ENCODE measurements around the gene PON2. TPM values are rescaled to one million over a fixed set of nuclear protein-coding genes. Genes with fewer than 3 reads are reported as not detected.
A peak's percentile ranks its signal among the peaks of the same experiment; 100 is the strongest.

Gene PON2
- total and polyA plus RNA-seq, 2 experiments from 2014 or later = 39.4 to 42.4 TPM

- Histone ChIP-seq H4K20me1 (replicated peaks; ENCODE audit: insufficient read depth) (no peaks in the 10 kb centered on the region), H3K4me3 (no peak overlapping the region), H3K4me2 (no peak overlapping the region), H2AFZ (no peak overlapping the region), H3K27ac (ENCODE audit: low read depth) (no peak overlapping the region), H3K79me2 (replicated peaks; ENCODE audit: insufficient read depth) (no peaks in the 10 kb centered on the region), H3K36me3 (ENCODE audit: insufficient read depth) (no peaks in the 10 kb centered on the region; the same call in 1 of the 2 replicates), H3K27me3 (ENCODE audit: insufficient read depth) (no peaks in the 10 kb centered on the region), H3K9me2 (ENCODE audit: insufficient read depth) (0 out of 2 replicates have a peak, but pooled peaks cover 9% of the 10 kb centered on the region), H3K4me1 (ENCODE audit: insufficient read depth) (no peaks in the 10 kb centered on the region), H3F3A (replicated peaks; ENCODE audit: low read depth) (no peaks in the 10 kb centered on the region)
- peaks cover 15% of the 10 kb centered on the region for H3K9me3 Mint-ChIP-seq
- no peaks in the 10 kb centered on the region for H3K4me1 Mint-ChIP-seq
- H3K4me3 Mint-ChIP-seq = no peak overlapping the region
- TF ChIP-seq NANOG (IDR thresholded peaks at IDR 0.05; ENCODE audit: borderline replicate concordance) (no peak), CTCF (conservative IDR thresholded peaks at IDR 0.05; ENCODE audit: low read depth in 2 of 2) (0 out of 4 replicates have a peak, but pooled peaks have one; percentile 16 to 21), STAT1 (IDR thresholded peaks at IDR 0.05; ENCODE audit: unreplicated experiment) (no peak)
- H3K27me3 Mint-ChIP-seq (ENCODE audit: insufficient read depth, low read depth, poor library complexity) = peaks cover 1% of the 10 kb centered on the region
- DNase-seq (ENCODE audit: low spot score) (no peak), ATAC-seq (no peak)
- H3K36me3 Mint-ChIP-seq (ENCODE audit: low read depth) = peaks cover 16% of the 10 kb centered on the region; the same call in 2 of the 3 replicates
- no peak overlapping the region for H3K27ac Mint-ChIP-seq
Measured at GRCh38 chr7:95373323-95373722, 61.5 kb downstream of the PON2 start.

DNA sequence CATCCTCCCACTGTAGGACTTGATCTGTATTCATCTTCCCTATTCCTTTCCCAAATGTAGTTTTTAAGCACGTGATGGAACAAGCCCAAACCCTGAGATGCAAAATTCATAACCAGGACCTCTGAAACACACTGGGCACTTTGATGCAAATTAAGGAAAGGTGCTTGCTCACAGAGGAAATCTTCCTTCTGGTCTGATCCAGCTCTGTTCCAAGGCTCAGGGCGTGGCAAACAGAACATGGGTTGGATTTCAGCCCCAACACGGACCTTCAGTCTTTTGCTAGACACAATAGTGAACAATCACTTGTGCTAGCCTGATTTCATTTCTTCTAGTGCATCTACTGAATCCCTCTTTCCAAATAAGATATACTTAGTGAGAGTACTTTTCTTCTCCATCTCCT lies 66.6 kb downstream of the PON2 start:
- H2AFZ ChIP-seq = no peak overlapping the region
- no peak overlapping the region for H3K4me2 ChIP-seq
- H3K27me3 Mint-ChIP-seq (ENCODE audit: insufficient read depth, low read depth, poor library complexity) = peaks cover 1% of the 10 kb centered on the region
- no peak overlapping the region for H3K4me3 Mint-ChIP-seq
- H3K79me2 ChIP-seq (replicated peaks; ENCODE audit: insufficient read depth) = no peaks in the 10 kb centered on the region
- H3F3A ChIP-seq (replicated peaks; ENCODE audit: low read depth) = no peaks in the 10 kb centered on the region
- H4K20me1 ChIP-seq (replicated peaks; ENCODE audit: insufficient read depth) = no peaks in the 10 kb centered on the region
- H3K9me3 Mint-ChIP-seq = no peaks in the 10 kb centered on the region
- H3K36me3 ChIP-seq (ENCODE audit: insufficient read depth) = no peaks in the 10 kb centered on the region
- no peak overlapping the region for H3K4me3 ChIP-seq
- no peaks in the 10 kb centered on the region for H3K27me3 ChIP-seq (ENCODE audit: insufficient read depth)
- no peak overlapping the region for H3K27ac Mint-ChIP-seq
- H3K36me3 Mint-ChIP-seq (ENCODE audit: low read depth) = no peaks in the 10 kb centered on the region
- ATAC-seq (no peak), DNase-seq (ENCODE audit: low spot score) (no peak)
- no peak overlapping the region for H3K27ac ChIP-seq (ENCODE audit: low read depth)
- no peaks in the 10 kb centered on the region for H3K4me1 Mint-ChIP-seq
- H3K9me2 ChIP-seq (ENCODE audit: insufficient read depth) = no peaks in the 10 kb centered on the region
- H3K4me1 ChIP-seq (ENCODE audit: insufficient read depth) = no peaks in the 10 kb centered on the region
- TF ChIP-seq CTCF (conservative IDR thresholded peaks at IDR 0.05; ENCODE audit: low read depth in 2 of 2) (no peak), CREB1 (CRISPR knock-in tag; IDR thresholded peaks at IDR 0.05; ENCODE audit: low read depth) (no peak), REST (IDR thresholded peaks at IDR 0.05; ENCODE audit: unreplicated experiment) (no peak), STAT1 (IDR thresholded peaks at IDR 0.05; ENCODE audit: unreplicated experiment) (no peak), ZNF331 (CRISPR knock-in tag; IDR thresholded peaks at IDR 0.05; ENCODE audit: low read depth) (no peak), ZNF114 (CRISPR knock-in tag; IDR thresholded peaks at IDR 0.05) (no peak), EZH2phosphoT487 (IDR thresholded peaks at IDR 0.05; ENCODE audit: unreplicated experiment) (no peak), NANOG (IDR thresholded peaks at IDR 0.05; ENCODE audit: borderline replicate concordance) (no peak), EZH2 (IDR thresholded peaks at IDR 0.05; ENCODE audit: low read depth, unreplicated experiment) (no peak), ETS1 (IDR thresholded peaks at IDR 0.05) (no peak), JUNB (IDR thresholded peaks at IDR 0.05; ENCODE audit: unreplicated experiment) (no peak)
